ENCODE data around the gene GTF2IRD1.
"Not testable (repeated sequence)": the region's sequence is repeated elsewhere in the genome, so short reads cannot be mapped to it uniquely, and the experiment has no call there.

The GTF2IRD1 gene

GRCh38 chr7:74430961-74431466 lies 22.7 kb upstream of the GTF2IRD1 start:
- DNase-seq (ENCODE audit: low read depth): no peak

- not testable (repeated sequence) for DNase-seq (ENCODE audit: low read depth)
Measured at GRCh38 chr7:74437291-74437571, 16.5 kb upstream of the GTF2IRD1 start.

GRCh38 chr7:74438327-74438726 lies 15.4 kb upstream of the GTF2IRD1 start:
- no peak for DNase-seq (ENCODE audit: low read depth)

- DNase-seq (ENCODE audit: low read depth): no peak
Measured at GRCh38 chr7:74439541-74439940, 14.2 kb upstream of the GTF2IRD1 start.

- DNase-seq (ENCODE audit: low read depth): not testable (repeated sequence)
Measured at GRCh38 chr7:74440143-74440542, 13.6 kb upstream of the GTF2IRD1 start.

- DNase-seq (ENCODE audit: low read depth): no peak
Measured at GRCh38 chr7:74441801-74442200, 11.9 kb upstream of the GTF2IRD1 start.

GRCh38 chr7:74443543-74444247 lies 10.0 kb upstream of the GTF2IRD1 start:
- DNase-seq (ENCODE audit: low read depth): no peak

- DNase-seq (ENCODE audit: low read depth): no peak
Measured at GRCh38 chr7:74449144-74449543, 4.6 kb upstream of the GTF2IRD1 start.

- peak; percentile 54 for DNase-seq (ENCODE audit: low read depth)
Measured at GRCh38 chr7:74449809-74450397, 3.8 kb upstream of the GTF2IRD1 start.

GRCh38 chr7:74452748-74453321 lies 871 bp upstream of the GTF2IRD1 start:
- no peak for DNase-seq (ENCODE audit: low read depth)

GRCh38 chr7:74454021-74454924 lies 567 bp downstream of the GTF2IRD1 start:
- no peak for DNase-seq (ENCODE audit: low read depth)

- DNase-seq (ENCODE audit: low read depth): no peak
Measured at GRCh38 chr7:74454925-74455288, 1.2 kb downstream of the GTF2IRD1 start.

- DNase-seq (ENCODE audit: low read depth): no peak
Measured at GRCh38 chr7:74455291-74455804, 1.6 kb downstream of the GTF2IRD1 start.

GRCh38 chr7:74455928-74456327 lies 2.2 kb downstream of the GTF2IRD1 start:
- DNase-seq (ENCODE audit: low read depth): no peak

- no peak for DNase-seq (ENCODE audit: low read depth)
Measured at GRCh38 chr7:74457007-74457406, 3.3 kb downstream of the GTF2IRD1 start.

- DNase-seq (ENCODE audit: low read depth): no peak
Measured at GRCh38 chr7:74461970-74462706, 8.4 kb downstream of the GTF2IRD1 start.

GRCh38 chr7:74462707-74463100 lies 9.0 kb downstream of the GTF2IRD1 start:
- no peak for DNase-seq (ENCODE audit: low read depth)

GRCh38 chr7:74464931-74465886 lies 11.5 kb downstream of the GTF2IRD1 start:
- DNase-seq (ENCODE audit: low read depth): no peak

- DNase-seq (ENCODE audit: low read depth): no peak
Measured at GRCh38 chr7:74466196-74466813, 12.6 kb downstream of the GTF2IRD1 start.

GRCh38 chr7:74467876-74468275 lies 14.2 kb downstream of the GTF2IRD1 start:
- DNase-seq (ENCODE audit: low read depth): no peak
